Cardiac fibroblast (primary cell): ENCODE data around the gene ESPNL.

Experiments used
- DNase-seq, 2 donors: peaks; one replicate each; pipeline versions ENCODE4 v3.0.0 to v3.0.0-alpha.2; 2010; ENCODE audit warnings: low read depth in 2 of 2
- H3K4me3 ChIP-seq, 2 donors: replicated peaks in 1 of 2; 1 replicate in 1 of 2; 2 replicates in 1 of 2; pipeline ENCODE4 v1.5.1; 2011; ENCODE audit warnings: low read depth in 2 of 2, low read length in 2 of 2, mild to moderate bottlenecking in 2 of 2, moderate library complexity in 1 of 2
- TF ChIP-seq, protein P1 (sequence below): IDR thresholded peaks from one replicate; pipeline ENCODE4 v1.5.1; 2011; ENCODE audit warnings: low read depth, mild to moderate bottlenecking, low read length, inconsistent platforms

ESPNL gene

GRCh38 chr2:238095143-238095542 lies 5.0 kb upstream of the ESPNL start:
- H3K4me3 ChIP-seq: no peak overlapping the region
- TF ChIP-seq, protein P1, sequence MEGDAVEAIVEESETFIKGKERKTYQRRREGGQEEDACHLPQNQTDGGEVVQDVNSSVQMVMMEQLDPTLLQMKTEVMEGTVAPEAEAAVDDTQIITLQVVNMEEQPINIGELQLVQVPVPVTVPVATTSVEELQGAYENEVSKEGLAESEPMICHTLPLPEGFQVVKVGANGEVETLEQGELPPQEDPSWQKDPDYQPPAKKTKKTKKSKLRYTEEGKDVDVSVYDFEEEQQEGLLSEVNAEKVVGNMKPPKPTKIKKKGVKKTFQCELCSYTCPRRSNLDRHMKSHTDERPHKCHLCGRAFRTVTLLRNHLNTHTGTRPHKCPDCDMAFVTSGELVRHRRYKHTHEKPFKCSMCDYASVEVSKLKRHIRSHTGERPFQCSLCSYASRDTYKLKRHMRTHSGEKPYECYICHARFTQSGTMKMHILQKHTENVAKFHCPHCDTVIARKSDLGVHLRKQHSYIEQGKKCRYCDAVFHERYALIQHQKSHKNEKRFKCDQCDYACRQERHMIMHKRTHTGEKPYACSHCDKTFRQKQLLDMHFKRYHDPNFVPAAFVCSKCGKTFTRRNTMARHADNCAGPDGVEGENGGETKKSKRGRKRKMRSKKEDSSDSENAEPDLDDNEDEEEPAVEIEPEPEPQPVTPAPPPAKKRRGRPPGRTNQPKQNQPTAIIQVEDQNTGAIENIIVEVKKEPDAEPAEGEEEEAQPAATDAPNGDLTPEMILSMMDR: no peak
- no peak for DNase-seq

- TF ChIP-seq, protein P1: no peak
- no peak for DNase-seq
- H3K4me3 ChIP-seq: no peak overlapping the region
Observed at GRCh38 chr2:238096311-238097011, 3.7 kb upstream of the ESPNL start.

DNA sequence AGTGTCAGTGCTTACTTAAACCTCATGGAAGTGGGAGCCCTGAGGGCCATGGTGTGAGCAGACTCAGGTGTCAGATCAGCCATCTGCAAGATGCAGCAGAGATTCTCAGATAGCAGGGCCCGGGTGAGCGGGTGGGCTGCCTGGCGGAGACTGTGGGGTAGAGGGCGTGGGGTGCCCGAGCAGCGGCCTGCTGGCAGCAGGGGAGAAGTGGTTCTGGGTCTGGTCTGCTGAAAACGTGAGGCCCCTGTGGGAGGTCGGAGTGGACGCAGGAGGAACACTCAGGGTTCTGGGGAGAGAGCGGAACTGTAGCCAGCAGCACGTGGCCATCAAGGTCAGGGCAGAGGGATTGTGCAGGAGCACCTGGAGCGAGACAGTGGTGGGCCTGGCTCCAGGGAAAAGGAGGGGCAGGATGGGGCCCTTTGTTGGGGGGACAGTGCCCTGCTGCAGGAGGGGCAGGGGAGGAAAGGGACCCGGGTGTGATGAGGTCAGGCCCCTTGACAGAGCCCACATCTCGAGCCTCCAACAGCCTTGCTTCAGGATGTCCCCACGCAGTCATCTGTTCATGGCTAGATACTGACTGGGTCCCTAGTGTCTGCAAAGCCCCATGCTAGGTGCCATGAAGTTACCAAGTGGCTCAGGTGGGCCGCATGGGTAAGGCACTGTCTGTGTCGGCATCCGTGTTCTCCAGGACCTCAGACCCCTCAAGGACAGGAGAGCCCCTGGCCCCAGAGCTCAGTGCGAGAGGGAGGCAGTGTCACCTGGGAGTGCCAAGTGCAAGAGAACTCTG lies 2.7 kb upstream of the ESPNL start:
- TF ChIP-seq, protein P1: no peak
- DNase-seq: no peak
- no peak overlapping the region for H3K4me3 ChIP-seq

DNA sequence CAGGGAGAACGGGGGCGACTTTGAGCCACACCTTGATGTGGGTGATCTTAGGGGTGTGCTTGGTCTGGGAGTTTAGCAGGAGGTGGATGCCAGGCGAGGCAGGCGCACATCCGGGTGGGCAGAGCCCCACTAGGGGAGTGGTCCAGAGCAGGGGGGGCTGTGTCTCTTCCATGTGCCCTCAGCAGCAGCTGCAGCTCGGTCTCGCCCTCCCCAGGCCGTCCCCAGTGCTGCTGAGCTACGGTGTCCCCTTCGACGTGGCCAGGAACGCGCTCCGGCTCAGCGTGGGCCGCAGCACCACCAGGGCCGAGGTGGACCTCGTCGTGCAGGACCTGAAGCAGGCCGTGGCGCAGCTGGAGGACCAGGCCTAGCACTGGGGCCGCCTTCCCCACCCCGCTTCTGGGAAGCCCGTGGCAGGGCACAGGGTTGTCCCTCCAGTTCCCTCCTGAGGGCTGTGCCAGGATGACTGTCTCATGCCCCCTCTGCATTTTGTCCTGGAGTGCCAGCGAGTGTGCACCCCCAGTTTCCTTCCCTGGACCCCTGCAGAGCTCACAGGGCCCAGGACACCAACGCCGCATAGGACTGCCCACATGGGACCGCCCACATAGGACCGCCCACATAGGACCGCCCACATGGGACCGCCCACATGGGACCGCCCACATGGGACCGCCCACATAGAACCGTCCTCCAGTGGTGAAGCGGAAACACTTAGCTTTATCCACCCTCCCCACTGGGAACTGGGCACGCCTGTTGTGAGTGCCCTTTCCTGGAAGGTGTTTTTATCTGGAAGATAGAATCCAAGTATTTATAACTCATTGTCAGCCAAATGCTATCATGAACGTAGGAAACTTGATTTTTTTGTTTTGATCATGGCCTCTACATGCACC lies 1.9 kb upstream of the ESPNL start:
- peak; percentile 61 to 73 for DNase-seq
- H3K4me3 ChIP-seq: no peak overlapping the region
- TF ChIP-seq, protein P1: no peak

DNA sequence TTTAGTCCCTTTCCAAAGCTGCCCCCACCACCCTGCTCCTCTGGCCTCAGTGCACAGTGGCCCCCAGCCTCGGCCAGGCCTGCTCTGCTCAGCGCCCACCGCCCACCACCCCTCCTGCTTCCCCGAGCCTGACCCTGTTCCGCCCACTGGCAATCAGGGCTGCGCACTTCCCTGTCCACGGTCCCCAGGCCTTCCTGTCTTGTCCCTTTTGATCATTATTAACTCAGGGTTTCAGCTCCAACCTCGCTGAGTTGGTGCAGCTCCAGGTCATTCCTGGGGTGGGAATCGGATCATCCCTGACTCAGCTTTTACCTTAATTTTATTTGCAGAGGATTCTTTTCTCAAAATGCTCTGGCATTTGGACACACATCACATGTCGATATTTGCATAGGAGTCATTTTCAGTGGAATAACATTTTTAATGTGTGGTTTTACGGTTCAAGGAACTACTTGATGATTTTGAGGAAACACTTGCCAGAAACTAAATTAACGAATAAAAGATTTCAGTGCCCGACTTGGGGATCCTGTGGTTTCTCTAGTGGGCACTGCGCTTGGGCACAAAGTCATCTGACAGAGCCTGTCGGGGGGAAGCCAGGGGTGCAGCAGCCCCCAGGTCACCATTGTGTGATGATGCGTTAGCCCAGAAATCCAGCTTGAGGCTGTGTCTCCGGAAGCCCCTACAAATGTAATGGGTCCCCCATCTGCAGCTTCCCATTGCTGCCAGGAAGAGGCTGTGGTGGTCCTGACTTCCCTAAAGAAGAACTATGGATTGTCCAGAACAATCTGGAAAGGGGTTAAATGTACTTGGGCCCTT lies 1.0 kb upstream of the ESPNL start:
- H3K4me3 ChIP-seq: no peak overlapping the region
- TF ChIP-seq, protein P1: no peak
- DNase-seq: no peak

GRCh38 chr2:238099714-238100048 lies 459 bp upstream of the ESPNL start:
- TF ChIP-seq, protein P1: no peak
- no peak for DNase-seq
- no peak overlapping the region for H3K4me3 ChIP-seq
